ENCODE results near the gene CCDC7. TPM values are rescaled to one million over a fixed set of nuclear protein-coding genes. Genes with fewer than 3 reads are reported as not detected.

CCDC7 gene
- polyA plus RNA-seq, 1 experiment, result 1.9 TPM

DNA sequence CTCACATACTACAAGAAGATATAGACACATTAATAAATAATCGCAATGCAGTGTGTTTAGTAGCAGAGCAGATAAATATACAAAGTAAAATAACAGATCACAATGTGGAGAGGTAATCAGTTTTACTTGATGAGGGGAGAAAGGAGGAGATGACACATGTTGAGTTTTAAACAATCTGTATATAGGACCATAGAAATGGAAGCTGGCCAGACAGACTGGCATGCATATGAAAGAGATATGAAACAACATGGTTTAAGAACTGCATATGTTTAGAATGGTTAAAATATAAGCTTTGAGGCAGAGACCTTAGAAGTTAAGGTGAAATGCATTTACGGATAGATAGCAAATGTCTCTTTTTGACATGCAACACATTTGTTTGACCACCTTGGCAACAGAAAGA, 19.8 kb upstream of the CCDC7 start:
- Histone ChIP-seq H3K4me3 (ENCODE audit: low read depth, low read length) (no peak overlapping the region), H3K27ac (ENCODE audit: low read depth, low read length) (no peak overlapping the region), H3K27me3 (ENCODE audit: control insufficient read depth, insufficient read depth, low read length) (no peaks in the 10 kb centered on the region), H3K9me3 (ENCODE audit: control insufficient read depth, insufficient read depth, low read length) (no peaks in the 10 kb centered on the region)
- POLR2A ChIA-PET, result no interaction called here
- TF ChIP-seq, protein P1, sequence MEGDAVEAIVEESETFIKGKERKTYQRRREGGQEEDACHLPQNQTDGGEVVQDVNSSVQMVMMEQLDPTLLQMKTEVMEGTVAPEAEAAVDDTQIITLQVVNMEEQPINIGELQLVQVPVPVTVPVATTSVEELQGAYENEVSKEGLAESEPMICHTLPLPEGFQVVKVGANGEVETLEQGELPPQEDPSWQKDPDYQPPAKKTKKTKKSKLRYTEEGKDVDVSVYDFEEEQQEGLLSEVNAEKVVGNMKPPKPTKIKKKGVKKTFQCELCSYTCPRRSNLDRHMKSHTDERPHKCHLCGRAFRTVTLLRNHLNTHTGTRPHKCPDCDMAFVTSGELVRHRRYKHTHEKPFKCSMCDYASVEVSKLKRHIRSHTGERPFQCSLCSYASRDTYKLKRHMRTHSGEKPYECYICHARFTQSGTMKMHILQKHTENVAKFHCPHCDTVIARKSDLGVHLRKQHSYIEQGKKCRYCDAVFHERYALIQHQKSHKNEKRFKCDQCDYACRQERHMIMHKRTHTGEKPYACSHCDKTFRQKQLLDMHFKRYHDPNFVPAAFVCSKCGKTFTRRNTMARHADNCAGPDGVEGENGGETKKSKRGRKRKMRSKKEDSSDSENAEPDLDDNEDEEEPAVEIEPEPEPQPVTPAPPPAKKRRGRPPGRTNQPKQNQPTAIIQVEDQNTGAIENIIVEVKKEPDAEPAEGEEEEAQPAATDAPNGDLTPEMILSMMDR (IDR thresholded peaks at IDR 0.05; ENCODE audit: low read depth, low read length), result no peak
- no peak for DNase-seq (ENCODE audit: low read depth, low spot score)
- CTCF ChIA-PET, result no interaction called here

DNA sequence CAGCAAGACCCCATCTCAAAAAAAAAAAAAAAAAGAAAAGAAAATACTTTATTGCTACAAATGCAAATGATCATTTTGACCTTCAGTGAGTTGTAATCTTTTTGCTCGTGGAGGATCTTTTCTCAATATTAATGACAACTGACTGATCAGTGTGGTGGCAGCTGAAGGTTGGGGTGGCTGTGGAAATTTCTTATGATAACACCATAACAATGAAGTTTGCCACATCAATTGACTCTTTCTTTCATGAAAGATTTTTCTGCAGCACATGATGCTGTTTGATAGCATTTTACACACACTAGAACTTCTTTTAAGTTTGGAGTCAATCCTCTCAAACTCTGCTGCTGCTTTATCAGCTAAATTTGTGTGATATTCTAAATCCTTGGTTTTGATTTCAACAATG, 12.4 kb upstream of the CCDC7 start:
- peaks cover 7% of the 10 kb centered on the region; the same call in 1 of the 2 replicates for H3K9me3 ChIP-seq (ENCODE audit: control insufficient read depth, insufficient read depth, low read length)
- POLR2A ChIA-PET, result no interaction called here
- CTCF ChIA-PET, result no interaction called here
- no peak for DNase-seq (ENCODE audit: low read depth, low spot score)
- TF ChIP-seq, protein P1 (IDR thresholded peaks at IDR 0.05; ENCODE audit: low read depth, low read length), result no peak
- no peak overlapping the region for H3K4me3 ChIP-seq (ENCODE audit: low read depth, low read length)
- peaks cover 4% of the 10 kb centered on the region for H3K27me3 ChIP-seq (ENCODE audit: control insufficient read depth, insufficient read depth, low read length)
- H3K27ac ChIP-seq (ENCODE audit: low read depth, low read length), result no peak overlapping the region

DNA sequence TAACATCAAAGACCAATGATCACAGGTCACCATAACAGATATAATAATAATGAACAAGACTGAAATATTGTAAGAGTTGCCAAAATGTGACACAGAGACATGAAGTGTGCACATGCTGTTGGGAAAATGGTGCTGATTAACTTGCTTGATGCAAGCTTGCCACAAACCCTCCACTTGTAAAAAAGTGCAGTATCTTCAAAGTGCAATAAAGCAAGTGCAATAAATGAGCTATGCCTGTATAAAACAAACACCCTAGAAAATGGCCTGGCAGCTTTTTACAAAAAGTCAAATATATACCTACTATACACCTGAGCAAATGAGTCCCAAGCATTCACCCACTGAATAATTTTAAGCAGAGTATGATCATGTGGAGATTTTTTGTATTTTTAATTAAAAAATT, 9.7 kb upstream of the CCDC7 start:
- Histone ChIP-seq H3K27ac (ENCODE audit: low read depth, low read length) (no peak overlapping the region), H3K27me3 (ENCODE audit: control insufficient read depth, insufficient read depth, low read length) (peaks cover 7% of the 10 kb centered on the region), H3K4me3 (ENCODE audit: low read depth, low read length) (no peak overlapping the region), H3K9me3 (ENCODE audit: control insufficient read depth, insufficient read depth, low read length) (peaks cover 7% of the 10 kb centered on the region; the same call in 1 of the 2 replicates)
- TF ChIP-seq, protein P1 (IDR thresholded peaks at IDR 0.05; ENCODE audit: low read depth, low read length), result no peak
- POLR2A ChIA-PET, result no interaction called here
- CTCF ChIA-PET, result no interaction called here
- no peak for DNase-seq (ENCODE audit: low read depth, low spot score)

DNA sequence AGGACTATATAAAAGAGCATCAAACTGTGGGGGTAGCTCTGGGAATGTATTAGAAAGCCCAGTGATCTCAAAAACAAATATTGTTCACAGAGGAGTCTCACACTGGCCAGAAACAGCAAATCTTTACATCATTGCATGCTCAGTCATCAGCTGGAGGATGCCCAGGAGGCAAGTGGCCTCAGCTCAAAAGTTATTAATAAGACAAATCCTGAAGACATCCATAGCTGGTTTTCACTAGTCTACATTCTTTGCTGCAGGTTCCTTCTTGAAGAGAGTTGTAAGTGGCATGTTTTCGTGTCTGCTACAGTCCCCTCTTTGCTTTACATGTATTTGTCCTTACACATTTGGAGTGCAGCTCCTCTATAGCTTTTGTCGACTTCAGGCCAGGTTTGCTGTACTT, 8.6 kb upstream of the CCDC7 start:
- Histone ChIP-seq H3K9me3 (ENCODE audit: control insufficient read depth, insufficient read depth, low read length) (peaks cover 7% of the 10 kb centered on the region; the same call in 1 of the 2 replicates), H3K4me3 (ENCODE audit: low read depth, low read length) (no peak overlapping the region), H3K27ac (ENCODE audit: low read depth, low read length) (no peak overlapping the region), H3K27me3 (ENCODE audit: control insufficient read depth, insufficient read depth, low read length) (peaks cover 7% of the 10 kb centered on the region)
- CTCF ChIA-PET, result interaction anchor here (1.0 kb wide), 1 partner anchor 8 kb away, joined by 3 read pairs; the partner anchor contains the start of gene CCDC7
- TF ChIP-seq, protein P1 (IDR thresholded peaks at IDR 0.05; ENCODE audit: low read depth, low read length), result no peak
- POLR2A ChIA-PET, result no interaction called here
- no peak for DNase-seq (ENCODE audit: low read depth, low spot score)

DNA sequence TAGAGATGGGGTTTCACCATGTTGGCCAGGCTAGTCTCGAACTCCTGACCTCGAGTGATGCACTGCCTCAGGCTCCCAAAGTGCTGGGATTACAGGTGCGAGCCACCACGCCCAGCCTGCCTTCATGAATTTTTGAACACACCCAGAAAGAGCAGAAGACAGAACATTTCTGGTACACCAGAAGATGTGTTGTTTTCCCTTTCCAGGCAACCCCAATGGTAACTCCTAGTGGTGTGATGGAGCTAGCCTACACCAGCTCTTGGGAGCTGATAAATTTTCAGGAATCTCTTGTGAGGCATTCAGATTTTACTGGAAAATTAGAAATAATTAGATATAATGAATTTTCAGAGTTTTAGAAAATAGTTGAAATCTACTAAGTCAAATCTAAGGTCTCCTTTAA, 904 bp upstream of the CCDC7 start:
- Histone ChIP-seq H3K9me3 (ENCODE audit: control insufficient read depth, insufficient read depth, low read length) (no peaks in the 10 kb centered on the region), H3K27ac (ENCODE audit: low read depth, low read length) (no peak overlapping the region), H3K4me3 (ENCODE audit: low read depth, low read length) (no peak overlapping the region; the same call in 1 of the 2 replicates), H3K27me3 (ENCODE audit: control insufficient read depth, insufficient read depth, low read length) (no peaks in the 10 kb centered on the region)
- ChIA-PET POLR2A (no interaction called here), CTCF (interaction anchor here (0.6 to 1.1 kb wide), 6 partner anchors 8 to 562 kb away, joined by 3 to 5 read pairs (median 4); no protein-coding TSS in a partner anchor)
- no peak for DNase-seq (ENCODE audit: low read depth, low spot score)
- TF ChIP-seq, protein P1 (IDR thresholded peaks at IDR 0.05; ENCODE audit: low read depth, low read length), result no peak
